ENCODE results near the gene TEX55. TPM values are rescaled to one million over a fixed set of nuclear protein-coding genes. Genes with fewer than 3 reads are reported as not detected.
"Not testable (repeated sequence)": the region's sequence is repeated elsewhere in the genome, so short reads cannot be mapped to it uniquely, and the experiment has no call there.

The TEX55 gene
- total and polyA plus RNA-seq, 9 of the 15 experiments (the other 6 are each of a cell fraction or from before 2014, with no cell fraction given), result not detected

DNA sequence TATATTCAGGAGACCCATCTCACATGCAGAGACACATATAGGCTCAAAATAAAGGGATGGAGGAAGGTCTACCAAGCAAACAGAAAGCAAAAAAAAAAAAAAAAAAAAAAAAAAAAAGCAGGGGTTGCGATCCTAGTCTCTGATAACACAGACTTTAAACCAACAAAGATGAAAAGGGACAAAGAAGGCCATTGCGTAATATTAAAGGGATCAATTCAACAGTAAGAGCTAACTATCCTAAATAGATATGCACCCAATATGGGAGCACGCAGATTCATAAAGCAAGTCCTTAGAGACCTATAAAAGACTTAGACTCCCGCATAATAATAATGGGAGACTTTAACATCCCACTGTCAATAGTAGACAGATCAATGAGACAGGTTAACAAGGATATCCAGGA lies 13.7 kb upstream of the TEX55 start:
- H3K79me2 ChIP-seq (ENCODE audit: control insufficient read depth, insufficient read depth, low read length); DNase-seq (ENCODE audit: extremely low read depth in 1 of 4, low spot score in 3 of 4); H3K27ac ChIP-seq (ENCODE audit: extremely low read depth, low read depth, low read length); H3K9ac ChIP-seq (ENCODE audit: insufficient read depth in 1 of 2, low read depth in 2 of 2, low read length in 2 of 2); H3K27me3 ChIP-seq (ENCODE audit: control insufficient read depth in 2 of 2, insufficient read depth in 2 of 2, low read length in 2 of 2); POLR2A ChIA-PET; FAIRE-seq; H3K9me1 ChIP-seq (ENCODE audit: control insufficient read depth, insufficient read depth, low read length); ATAC-seq; intact Hi-C loops (cut with micrococcal nuclease); H3K4me3 ChIP-seq; H3K9me3 ChIP-seq (replicated peaks; ENCODE audit: control insufficient read depth, insufficient read depth, low read depth, low read length); H3K4me2 ChIP-seq (ENCODE audit: insufficient read depth, low read length); CTCF ChIA-PET (ENCODE audit: low intra/inter-chr PET ratio); H3K36me3 ChIP-seq (ENCODE audit: control insufficient read depth, insufficient read depth, low read length); BruUV-seq (replicated peaks); H4K20me1 ChIP-seq (replicated peaks; ENCODE audit: control insufficient read depth, insufficient read depth, low read length); H3K4me1 ChIP-seq (replicated peaks in 1 of 2; ENCODE audit: control insufficient read depth in 2 of 2, insufficient read depth in 2 of 2, low read length in 2 of 2); H2AFZ ChIP-seq (ENCODE audit: low read depth, low read length); TF ChIP-seq CEBPG (CRISPR knock-in tag; IDR thresholded peaks at IDR 0.05): not testable (repeated sequence)
- peak in 1 of 2 experiments; percentile 29; a peak in 1 of 4 replicates for TF ChIP-seq CEBPG (tag; conservative IDR thresholded peaks at IDR 0.05 in 1 of 2, IDR thresholded peaks at IDR 0.05 in 1 of 2)
- TF ChIP-seq CEBPB (tag; IDR thresholded peaks at IDR 0.05), result peak; percentile 47
- 13% methylated on average over 3 of the region's 4 CpGs for WGBS (ENCODE audit: insufficient coverage, low coverage, missing lambda C conversion rate)
- in situ Hi-C loops (cut with MboI), result loop anchor here (25.0 kb wide), 1 partner anchor 555 kb away; the partner anchor contains the start of gene COX17

DNA sequence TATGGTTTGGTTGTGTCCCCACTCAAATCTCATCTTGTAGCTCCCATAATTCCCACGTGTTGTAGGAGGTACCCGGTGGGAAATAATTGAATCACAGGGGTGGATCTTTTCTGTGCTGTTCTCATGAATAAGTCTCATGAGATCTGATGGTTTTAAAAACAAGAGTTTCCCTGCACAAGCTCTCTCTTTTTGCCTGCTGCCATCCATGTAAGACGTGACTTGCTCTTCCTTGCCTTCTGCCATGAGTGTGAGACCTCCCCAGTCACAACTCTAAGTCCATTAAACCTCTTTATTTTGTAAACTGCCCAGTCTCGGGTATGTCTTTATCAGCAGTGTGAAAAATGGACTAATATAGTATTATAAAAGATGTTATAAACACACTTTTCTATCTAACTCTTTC lies 6.6 kb upstream of the TEX55 start:
- H3K79me2 ChIP-seq (ENCODE audit: control insufficient read depth, insufficient read depth, low read length); H3K9me1 ChIP-seq (ENCODE audit: control insufficient read depth, insufficient read depth, low read length); DNase-seq (ENCODE audit: extremely low read depth in 1 of 4, low spot score in 3 of 4); H3K9me3 ChIP-seq (replicated peaks; ENCODE audit: control insufficient read depth, insufficient read depth, low read depth, low read length); BruUV-seq (replicated peaks); H3K27ac ChIP-seq (ENCODE audit: extremely low read depth, low read depth, low read length); intact Hi-C loops (cut with micrococcal nuclease); FAIRE-seq; H2AFZ ChIP-seq (ENCODE audit: low read depth, low read length); H4K20me1 ChIP-seq (replicated peaks; ENCODE audit: control insufficient read depth, insufficient read depth, low read length); CTCF ChIA-PET (ENCODE audit: low intra/inter-chr PET ratio); H3K9ac ChIP-seq (ENCODE audit: insufficient read depth in 1 of 2, low read depth in 2 of 2, low read length in 2 of 2); H3K4me1 ChIP-seq (replicated peaks in 1 of 2; ENCODE audit: control insufficient read depth in 2 of 2, insufficient read depth in 2 of 2, low read length in 2 of 2); H3K4me2 ChIP-seq (ENCODE audit: insufficient read depth, low read length); H3K27me3 ChIP-seq (ENCODE audit: control insufficient read depth in 2 of 2, insufficient read depth in 2 of 2, low read length in 2 of 2); H3K36me3 ChIP-seq (ENCODE audit: control insufficient read depth, insufficient read depth, low read length); H3K4me3 ChIP-seq; POLR2A ChIA-PET; ATAC-seq: not testable (repeated sequence)
- in situ Hi-C loops (cut with MboI), result loop anchor here (25.0 kb wide), 1 partner anchor 548 kb away; the partner anchor contains the start of gene COX17
- WGBS (ENCODE audit: insufficient coverage, low coverage, missing lambda C conversion rate), result 0% methylated on average over 4 of the region's 4 CpGs
- TF ChIP-seq ZNF431 (CRISPR knock-in tag; IDR thresholded peaks at IDR 0.05), result peak; percentile 91
